ENCODE data around the gene STK40. TPM values are rescaled to one million over a fixed set of nuclear protein-coding genes. Genes with fewer than 3 reads are reported as not detected.

The STK40 gene
- total and polyA plus RNA-seq, 9 of the 15 experiments (the other 6 are each of a cell fraction or from before 2014, with no cell fraction given), result 0.69 to 94.3 (median 39.1) TPM

DNA sequence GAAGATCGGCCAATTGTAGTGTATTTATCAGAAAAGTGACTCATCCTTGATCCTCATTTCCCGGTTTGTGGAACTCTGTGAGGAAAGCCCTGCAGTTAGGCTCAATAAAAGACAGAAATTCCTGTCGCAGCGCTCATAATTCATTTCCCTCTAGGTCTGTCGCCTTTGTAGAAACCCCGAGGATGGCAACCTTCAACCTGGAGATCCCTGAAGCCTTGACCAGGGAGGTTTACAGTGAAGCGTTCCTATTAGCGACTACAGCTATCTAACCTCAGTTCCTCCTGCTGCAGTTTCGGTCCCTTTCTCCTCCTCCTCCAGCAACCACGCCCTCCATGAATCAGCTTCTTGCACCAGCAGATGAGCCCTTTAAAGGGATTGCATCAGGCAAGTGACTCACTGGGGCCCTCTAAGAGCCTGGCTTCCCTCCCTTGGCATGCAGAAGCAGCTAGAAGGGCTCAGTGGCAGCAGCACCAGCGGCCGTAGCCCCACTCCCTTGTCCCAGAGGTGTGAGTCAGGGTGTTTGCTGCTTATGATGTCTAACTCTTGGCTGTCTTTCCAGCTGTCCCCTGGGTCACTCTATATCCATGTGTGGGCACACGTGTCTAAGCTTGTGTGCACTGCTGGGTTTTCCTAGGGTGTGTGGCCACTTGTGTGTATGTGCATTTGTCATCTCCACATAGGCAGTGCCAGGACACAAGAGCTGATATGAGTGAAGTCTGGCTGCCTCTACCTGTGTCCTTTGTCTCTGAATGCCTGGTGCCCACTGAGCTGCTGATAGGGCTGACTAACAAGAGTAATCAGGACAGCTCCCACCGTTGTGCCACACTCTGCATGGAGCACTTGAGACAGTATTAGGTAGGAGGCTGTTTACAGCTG lies 779 bp upstream of the STK40 start (continued):
- TF ChIP-seq, protein P1, sequence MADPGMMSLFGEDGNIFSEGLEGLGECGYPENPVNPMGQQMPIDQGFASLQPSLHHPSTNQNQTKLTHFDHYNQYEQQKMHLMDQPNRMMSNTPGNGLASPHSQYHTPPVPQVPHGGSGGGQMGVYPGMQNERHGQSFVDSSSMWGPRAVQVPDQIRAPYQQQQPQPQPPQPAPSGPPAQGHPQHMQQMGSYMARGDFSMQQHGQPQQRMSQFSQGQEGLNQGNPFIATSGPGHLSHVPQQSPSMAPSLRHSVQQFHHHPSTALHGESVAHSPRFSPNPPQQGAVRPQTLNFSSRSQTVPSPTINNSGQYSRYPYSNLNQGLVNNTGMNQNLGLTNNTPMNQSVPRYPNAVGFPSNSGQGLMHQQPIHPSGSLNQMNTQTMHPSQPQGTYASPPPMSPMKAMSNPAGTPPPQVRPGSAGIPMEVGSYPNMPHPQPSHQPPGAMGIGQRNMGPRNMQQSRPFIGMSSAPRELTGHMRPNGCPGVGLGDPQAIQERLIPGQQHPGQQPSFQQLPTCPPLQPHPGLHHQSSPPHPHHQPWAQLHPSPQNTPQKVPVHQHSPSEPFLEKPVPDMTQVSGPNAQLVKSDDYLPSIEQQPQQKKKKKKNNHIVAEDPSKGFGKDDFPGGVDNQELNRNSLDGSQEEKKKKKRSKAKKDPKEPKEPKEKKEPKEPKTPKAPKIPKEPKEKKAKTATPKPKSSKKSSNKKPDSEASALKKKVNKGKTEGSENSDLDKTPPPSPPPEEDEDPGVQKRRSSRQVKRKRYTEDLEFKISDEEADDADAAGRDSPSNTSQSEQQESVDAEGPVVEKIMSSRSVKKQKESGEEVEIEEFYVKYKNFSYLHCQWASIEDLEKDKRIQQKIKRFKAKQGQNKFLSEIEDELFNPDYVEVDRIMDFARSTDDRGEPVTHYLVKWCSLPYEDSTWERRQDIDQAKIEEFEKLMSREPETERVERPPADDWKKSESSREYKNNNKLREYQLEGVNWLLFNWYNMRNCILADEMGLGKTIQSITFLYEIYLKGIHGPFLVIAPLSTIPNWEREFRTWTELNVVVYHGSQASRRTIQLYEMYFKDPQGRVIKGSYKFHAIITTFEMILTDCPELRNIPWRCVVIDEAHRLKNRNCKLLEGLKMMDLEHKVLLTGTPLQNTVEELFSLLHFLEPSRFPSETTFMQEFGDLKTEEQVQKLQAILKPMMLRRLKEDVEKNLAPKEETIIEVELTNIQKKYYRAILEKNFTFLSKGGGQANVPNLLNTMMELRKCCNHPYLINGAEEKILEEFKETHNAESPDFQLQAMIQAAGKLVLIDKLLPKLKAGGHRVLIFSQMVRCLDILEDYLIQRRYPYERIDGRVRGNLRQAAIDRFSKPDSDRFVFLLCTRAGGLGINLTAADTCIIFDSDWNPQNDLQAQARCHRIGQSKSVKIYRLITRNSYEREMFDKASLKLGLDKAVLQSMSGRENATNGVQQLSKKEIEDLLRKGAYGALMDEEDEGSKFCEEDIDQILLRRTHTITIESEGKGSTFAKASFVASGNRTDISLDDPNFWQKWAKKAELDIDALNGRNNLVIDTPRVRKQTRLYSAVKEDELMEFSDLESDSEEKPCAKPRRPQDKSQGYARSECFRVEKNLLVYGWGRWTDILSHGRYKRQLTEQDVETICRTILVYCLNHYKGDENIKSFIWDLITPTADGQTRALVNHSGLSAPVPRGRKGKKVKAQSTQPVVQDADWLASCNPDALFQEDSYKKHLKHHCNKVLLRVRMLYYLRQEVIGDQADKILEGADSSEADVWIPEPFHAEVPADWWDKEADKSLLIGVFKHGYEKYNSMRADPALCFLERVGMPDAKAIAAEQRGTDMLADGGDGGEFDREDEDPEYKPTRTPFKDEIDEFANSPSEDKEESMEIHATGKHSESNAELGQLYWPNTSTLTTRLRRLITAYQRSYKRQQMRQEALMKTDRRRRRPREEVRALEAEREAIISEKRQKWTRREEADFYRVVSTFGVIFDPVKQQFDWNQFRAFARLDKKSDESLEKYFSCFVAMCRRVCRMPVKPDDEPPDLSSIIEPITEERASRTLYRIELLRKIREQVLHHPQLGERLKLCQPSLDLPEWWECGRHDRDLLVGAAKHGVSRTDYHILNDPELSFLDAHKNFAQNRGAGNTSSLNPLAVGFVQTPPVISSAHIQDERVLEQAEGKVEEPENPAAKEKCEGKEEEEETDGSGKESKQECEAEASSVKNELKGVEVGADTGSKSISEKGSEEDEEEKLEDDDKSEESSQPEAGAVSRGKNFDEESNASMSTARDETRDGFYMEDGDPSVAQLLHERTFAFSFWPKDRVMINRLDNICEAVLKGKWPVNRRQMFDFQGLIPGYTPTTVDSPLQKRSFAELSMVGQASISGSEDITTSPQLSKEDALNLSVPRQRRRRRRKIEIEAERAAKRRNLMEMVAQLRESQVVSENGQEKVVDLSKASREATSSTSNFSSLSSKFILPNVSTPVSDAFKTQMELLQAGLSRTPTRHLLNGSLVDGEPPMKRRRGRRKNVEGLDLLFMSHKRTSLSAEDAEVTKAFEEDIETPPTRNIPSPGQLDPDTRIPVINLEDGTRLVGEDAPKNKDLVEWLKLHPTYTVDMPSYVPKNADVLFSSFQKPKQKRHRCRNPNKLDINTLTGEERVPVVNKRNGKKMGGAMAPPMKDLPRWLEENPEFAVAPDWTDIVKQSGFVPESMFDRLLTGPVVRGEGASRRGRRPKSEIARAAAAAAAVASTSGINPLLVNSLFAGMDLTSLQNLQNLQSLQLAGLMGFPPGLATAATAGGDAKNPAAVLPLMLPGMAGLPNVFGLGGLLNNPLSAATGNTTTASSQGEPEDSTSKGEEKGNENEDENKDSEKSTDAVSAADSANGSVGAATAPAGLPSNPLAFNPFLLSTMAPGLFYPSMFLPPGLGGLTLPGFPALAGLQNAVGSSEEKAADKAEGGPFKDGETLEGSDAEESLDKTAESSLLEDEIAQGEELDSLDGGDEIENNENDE (IDR thresholded peaks at IDR 0.05; ENCODE audit: low read depth, low read length), result peak; percentile 67
- TF ChIP-seq, protein P2, sequence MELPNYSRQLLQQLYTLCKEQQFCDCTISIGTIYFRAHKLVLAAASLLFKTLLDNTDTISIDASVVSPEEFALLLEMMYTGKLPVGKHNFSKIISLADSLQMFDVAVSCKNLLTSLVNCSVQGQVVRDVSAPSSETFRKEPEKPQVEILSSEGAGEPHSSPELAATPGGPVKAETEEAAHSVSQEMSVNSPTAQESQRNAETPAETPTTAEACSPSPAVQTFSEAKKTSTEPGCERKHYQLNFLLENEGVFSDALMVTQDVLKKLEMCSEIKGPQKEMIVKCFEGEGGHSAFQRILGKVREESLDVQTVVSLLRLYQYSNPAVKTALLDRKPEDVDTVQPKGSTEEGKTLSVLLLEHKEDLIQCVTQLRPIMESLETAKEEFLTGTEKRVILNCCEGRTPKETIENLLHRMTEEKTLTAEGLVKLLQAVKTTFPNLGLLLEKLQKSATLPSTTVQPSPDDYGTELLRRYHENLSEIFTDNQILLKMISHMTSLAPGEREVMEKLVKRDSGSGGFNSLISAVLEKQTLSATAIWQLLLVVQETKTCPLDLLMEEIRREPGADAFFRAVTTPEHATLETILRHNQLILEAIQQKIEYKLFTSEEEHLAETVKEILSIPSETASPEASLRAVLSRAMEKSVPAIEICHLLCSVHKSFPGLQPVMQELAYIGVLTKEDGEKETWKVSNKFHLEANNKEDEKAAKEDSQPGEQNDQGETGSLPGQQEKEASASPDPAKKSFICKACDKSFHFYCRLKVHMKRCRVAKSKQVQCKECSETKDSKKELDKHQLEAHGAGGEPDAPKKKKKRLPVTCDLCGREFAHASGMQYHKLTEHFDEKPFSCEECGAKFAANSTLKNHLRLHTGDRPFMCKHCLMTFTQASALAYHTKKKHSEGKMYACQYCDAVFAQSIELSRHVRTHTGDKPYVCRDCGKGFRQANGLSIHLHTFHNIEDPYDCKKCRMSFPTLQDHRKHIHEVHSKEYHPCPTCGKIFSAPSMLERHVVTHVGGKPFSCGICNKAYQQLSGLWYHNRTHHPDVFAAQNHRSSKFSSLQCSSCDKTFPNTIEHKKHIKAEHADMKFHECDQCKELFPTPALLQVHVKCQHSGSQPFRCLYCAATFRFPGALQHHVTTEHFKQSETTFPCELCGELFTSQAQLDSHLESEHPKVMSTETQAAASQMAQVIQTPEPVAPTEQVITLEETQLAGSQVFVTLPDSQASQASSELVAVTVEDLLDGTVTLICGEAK (IDR thresholded peaks at IDR 0.05), result no peak; the same call in 1 of the 2 replicates
- TF ChIP-seq, protein P2 (CRISPR knock-in tag; IDR thresholded peaks at IDR 0.05), result no peak
